HEK293 (cell line): ENCODE data around the gene SLC25A1.

Experiments
- CTCF ChIA-PET: fragments of 350-600 bp; formaldehyde crosslinking; extraction: SDS; loops from one replicate; lab custom pipeline; 2021; ENCODE audit warnings: antibody characterized with exemption; lab: Yijun Ruan, JAX
- POLR2A ChIA-PET: fragments of 300-600 bp; formaldehyde crosslinking; extraction: SDS; loops from one replicate; lab custom pipeline; 2020; ENCODE audit warnings: antibody characterized with exemption, inconsistent platforms; lab: Yijun Ruan, JAX
- H3K27ac ChIP-seq: fragments of 200-500 bp; sonication (Bioruptor generic); 2 replicates; pipeline ENCODE4 v1.5.1; 2014; ENCODE audit warnings: low read depth, low read length, control low read depth, inconsistent platforms; ENCODE audit errors: extremely low read depth
- H3K36me3 ChIP-seq, 2 experiments: fragments of 200-500 bp in 1 of 2; sonication (Bioruptor generic) in 1 of 2; 1 replicate in 1 of 2; 2 replicates in 1 of 2; pipeline ENCODE4 v1.5.1; 2014 to 2017; ENCODE audit warnings: inconsistent platforms in 2 of 2, low read length in 2 of 2; ENCODE audit not compliant: control insufficient read depth in 2 of 2, insufficient read depth in 1 of 2
- H3K4me1 ChIP-seq: fragments of 200-500 bp; sonication (Bioruptor generic); 2 replicates; pipeline ENCODE4 v1.5.1; 2014; ENCODE audit warnings: mild to moderate bottlenecking, low read length, inconsistent platforms; ENCODE audit not compliant: control insufficient read depth, insufficient read depth
- H3K4me3 ChIP-seq: 2 replicates; pipeline ENCODE4 v1.5.1; 2011; ENCODE audit warnings: low read depth, mild to moderate bottlenecking, control low read depth, low read length, moderate library complexity
- H3K9me3 ChIP-seq: fragments of 200-500 bp; sonication (Bioruptor generic); 2 replicates; pipeline ENCODE4 v1.5.1; 2014; ENCODE audit warnings: low read depth, low read length, inconsistent platforms; ENCODE audit not compliant: control insufficient read depth, insufficient read depth
- MYNN ChIP-seq: fragments of 450-650 bp; formaldehyde crosslinking; IDR thresholded peaks from 2 replicates; pipeline ENCODE4 v1.5.1; 2016; ENCODE audit warnings: missing biosample characterization, missing genetic modification characterization, borderline replicate concordance
- PRDM1 ChIP-seq: fragments of 450-650 bp; formaldehyde crosslinking; IDR thresholded peaks from 2 replicates; pipeline ENCODE4; 2016; ENCODE audit warnings: missing biosample characterization, missing genetic modification characterization
- TCF7L2 ChIP-seq: IDR thresholded peaks from 2 replicates; pipeline ENCODE4 v1.6.1; 2011; ENCODE audit warnings: low read depth, mild to moderate bottlenecking, inconsistent platforms, low read length, moderate library complexity, borderline replicate concordance
- ZBTB20 ChIP-seq: fragments of 450-650 bp; formaldehyde crosslinking; IDR thresholded peaks from 2 replicates; pipeline ENCODE4 v1.5.1; 2016; ENCODE audit warnings: missing biosample characterization, missing genetic modification characterization
- ZBTB44 ChIP-seq: fragments of 450-650 bp; IDR thresholded peaks from 2 replicates; pipeline ENCODE4 v1.5.1; 2018; ENCODE audit warnings: missing biosample characterization, mild to moderate bottlenecking, missing genetic modification characterization
- ZNF121 ChIP-seq: fragments of 450-650 bp; formaldehyde crosslinking; IDR thresholded peaks from 2 replicates; pipeline ENCODE4 v1.5.1; 2016; ENCODE audit warnings: missing biosample characterization, missing genetic modification characterization
- ZNF510 ChIP-seq: fragments of 450-650 bp; formaldehyde crosslinking; IDR thresholded peaks from 2 replicates; pipeline ENCODE4 v1.5.1; 2018; ENCODE audit warnings: mild to moderate bottlenecking, missing genetic modification characterization, missing biosample characterization; ENCODE audit not compliant: insufficient replicate concordance
- ZNF561 ChIP-seq: fragments of 450-650 bp; IDR thresholded peaks from 2 replicates; pipeline ENCODE4 v1.5.1; 2018; ENCODE audit warnings: missing biosample characterization, missing genetic modification characterization, borderline replicate concordance
- ZNF626 ChIP-seq: fragments of 450-650 bp; sonication (Bioruptor Pico); formaldehyde crosslinking; IDR thresholded peaks from 2 replicates; pipeline ENCODE4 v1.5.1; 2018; ENCODE audit warnings: missing biosample characterization, missing genetic modification characterization, inconsistent platforms
- ZNF639 ChIP-seq: fragments of 450-650 bp; formaldehyde crosslinking; IDR thresholded peaks from 2 replicates; pipeline ENCODE4 v1.5.1; 2016; ENCODE audit warnings: missing biosample characterization, missing genetic modification characterization
- ZNF677 ChIP-seq: fragments of 450-650 bp; IDR thresholded peaks from 2 replicates; pipeline ENCODE4 v1.5.0; 2018; ENCODE audit warnings: missing biosample characterization, mild to moderate bottlenecking, missing genetic modification characterization, moderate library complexity
- ZNF704 ChIP-seq: fragments of 450-650 bp; formaldehyde crosslinking; IDR thresholded peaks from 2 replicates; pipeline ENCODE4 v1.5.1; 2016; ENCODE audit warnings: missing biosample characterization, missing genetic modification characterization
- ZNF76 ChIP-seq: fragments of 450-650 bp; formaldehyde crosslinking; IDR thresholded peaks from 2 replicates; pipeline ENCODE4; 2016; ENCODE audit warnings: low read depth, missing biosample characterization, missing genetic modification characterization, borderline replicate concordance
- ZNF830 ChIP-seq: fragments of 450-650 bp; IDR thresholded peaks from 2 replicates; pipeline ENCODE4 v1.5.0; 2018; ENCODE audit warnings: missing biosample characterization, missing genetic modification characterization, low read depth, mild to moderate bottlenecking, moderate library complexity
- ZSCAN30 ChIP-seq: fragments of 450-650 bp; IDR thresholded peaks from 2 replicates; pipeline ENCODE4 v1.5.1; 2018; ENCODE audit warnings: missing biosample characterization, mild to moderate bottlenecking, missing genetic modification characterization, moderate library complexity
- ZSCAN4 ChIP-seq: fragments of 450-650 bp; formaldehyde crosslinking; IDR thresholded peaks from 2 replicates; pipeline ENCODE4 v1.5.1; 2017; ENCODE audit warnings: missing biosample characterization, missing genetic modification characterization

The SLC25A1 gene

GRCh38 chr22:19199479-19199878 is 20.9 kb upstream of the SLC25A1 start:
- H3K4me3 ChIP-seq, result no peak overlapping the region
- no peak overlapping the region for H3K27ac ChIP-seq
- peaks cover 0 to 40% of the 10 kb centered on the region in 2 experiments; a peak in 1 of 3 replicates for H3K36me3 ChIP-seq
- TF ChIP-seq ZNF626 (tag by site-specific recombination), result no peak
- TF ChIP-seq ZNF704, result no peak
- no peak for TF ChIP-seq ZSCAN30 (tag by site-specific recombination)
- no peak for TF ChIP-seq ZNF639 (tag by site-specific recombination)
- no peak for TF ChIP-seq TCF7L2
- TF ChIP-seq ZNF830, result no peak
- no peak for TF ChIP-seq ZNF561 (tag by site-specific recombination)
- TF ChIP-seq ZNF677, result no peak
- TF ChIP-seq ZSCAN4 (tag by site-specific recombination), result no peak
- no peak for TF ChIP-seq PRDM1 (tag by site-specific recombination)
- no peak for TF ChIP-seq ZNF510 (tag by site-specific recombination)
- TF ChIP-seq ZBTB20 (tag by site-specific recombination), result no peak
- TF ChIP-seq ZBTB44 (tag by site-specific recombination), result no peak
- TF ChIP-seq MYNN (tag by site-specific recombination), result no peak
- ChIA-PET POLR2A (no interaction called here), CTCF (interaction anchor here (0.7 kb wide), 1 partner anchor 20 kb away, joined by 3 read pairs; no protein-coding TSS in a partner anchor)
- H3K4me1 ChIP-seq, result no peaks in the 10 kb centered on the region
- no peaks in the 10 kb centered on the region for H3K9me3 ChIP-seq

- Histone ChIP-seq H3K9me3 (no peaks in the 10 kb centered on the region), H3K4me1 (no peaks in the 10 kb centered on the region), H3K36me3 (peaks cover 0 to 47% of the 10 kb centered on the region in 2 experiments; a peak in 1 of 3 replicates), H3K4me3 (no peak overlapping the region), H3K27ac (no peak overlapping the region)
- no peak for TF ChIP-seq ZNF76 (tag by site-specific recombination)
- no peak for TF ChIP-seq ZNF121 (tag by site-specific recombination)
- ChIA-PET CTCF (interaction anchor here (0.6 kb wide), 1 partner anchor 90 kb away, joined by 3 read pairs; no protein-coding TSS in a partner anchor), POLR2A (no interaction called here)
Observed at GRCh38 chr22:19197997-19198865, 19.7 kb upstream of the SLC25A1 start.
